Common myeloid progenitor, CD34-positive (primary cell): ENCODE measurements around the gene F7.

Source experiments
- CTCF ChIA-PET: fragments of 350-600 bp; sonication (Branson Sonifier 250); formaldehyde crosslinking; loops from one replicate; lab custom pipeline; 2021; ENCODE audit warnings: antibody characterized with exemption; lab: Charles Lee
- POLR2A ChIA-PET: fragments of 350-600 bp; sonication (Branson Sonifier 250); formaldehyde crosslinking; loops from one replicate; lab custom pipeline; 2021; ENCODE audit warnings: antibody characterized with exemption; lab: Charles Lee
- DNase-seq, 3 donors: peaks; one replicate each; pipeline versions ENCODE4 v3.0.0 to v3.0.0-alpha.2; 2013
- H3K27ac ChIP-seq, 2 experiments: 1 replicate in 1 of 2; 2 replicates in 1 of 2; pipeline ENCODE4 v1.7.0; 2013; ENCODE audit warnings: inconsistent platforms in 2 of 2, low read length in 2 of 2, mild to moderate bottlenecking in 2 of 2, low read depth in 1 of 2, moderate library complexity in 1 of 2; ENCODE audit not compliant: severe bottlenecking in 2 of 2, insufficient read depth in 1 of 2, poor library complexity in 1 of 2
- H3K27me3 ChIP-seq, 5 experiments: replicated peaks in 2 of 5; 1 replicate in 3 of 5; 2 replicates in 2 of 5; pipeline versions ENCODE4 v1.6.1 to v1.7.0; 2013; ENCODE audit warnings: low read length in 4 of 5, mild to moderate bottlenecking in 2 of 5, moderate library complexity in 2 of 5, inconsistent platforms in 1 of 5; ENCODE audit not compliant: insufficient read depth in 5 of 5, control insufficient read depth in 4 of 5
- H3K36me3 ChIP-seq, 4 experiments: 1 replicate in 2 of 4; 2 replicates in 2 of 4; pipeline versions ENCODE4 v1.6.1 to v1.7.0; 2013; ENCODE audit warnings: low read length in 3 of 4, control low read depth in 1 of 4, mild to moderate bottlenecking in 1 of 4; ENCODE audit not compliant: control insufficient read depth in 4 of 4, insufficient read depth in 4 of 4
- H3K4me1 ChIP-seq, 4 experiments: 1 replicate in 3 of 4; 2 replicates in 1 of 4; pipeline versions ENCODE4 v1.6.1 to v1.7.1; 2013; ENCODE audit warnings: low read length in 3 of 4, mild to moderate bottlenecking in 3 of 4, control low read depth in 1 of 4, inconsistent platforms in 1 of 4, moderate library complexity in 1 of 4; ENCODE audit not compliant: control insufficient read depth in 4 of 4, insufficient read depth in 4 of 4; ENCODE audit errors: control extremely low read depth in 1 of 4
- H3K4me3 ChIP-seq, 7 experiments: 1 replicate in 4 of 7; 2 replicates in 3 of 7; pipeline versions ENCODE4 v1.5.1 to v1.7.0; 2013; ENCODE audit warnings: mild to moderate bottlenecking in 7 of 7, low read length in 6 of 7, moderate library complexity in 6 of 7, inconsistent platforms in 2 of 7, low read depth in 2 of 7, control low read depth in 1 of 7; ENCODE audit not compliant: insufficient read depth in 4 of 7, control insufficient read depth in 1 of 7; ENCODE audit errors: extremely low read depth in 1 of 7
- H3K9me3 ChIP-seq, 5 experiments: 1 replicate in 4 of 5; 2 replicates in 1 of 5; pipeline versions ENCODE4 v1.6.1 to v1.7.1; 2013; ENCODE audit warnings: low read length in 4 of 5, mild to moderate bottlenecking in 2 of 5, inconsistent platforms in 1 of 5, low read depth in 1 of 5, moderate library complexity in 1 of 5; ENCODE audit not compliant: control insufficient read depth in 4 of 5, insufficient read depth in 2 of 5; ENCODE audit errors: control extremely low read depth in 1 of 5
- WGBS: methylation state at CpG from one replicate; pipeline ENCODE4 v1.1.5; 2013; ENCODE audit not compliant: insufficient coverage; 5-methylcytosine and 5-hydroxymethylcytosine counted together

The F7 gene

GRCh38 chr13:113091891-113092775 lies 13.5 kb upstream of the F7 start:
- 96% methylated on average over 29 of the region's 33 CpGs for WGBS
- ChIA-PET CTCF (no interaction called here), POLR2A (no interaction called here)
- no peak overlapping the region for H3K27ac ChIP-seq
- no peak overlapping the region for H3K4me3 ChIP-seq
- no peaks in the 10 kb centered on the region for H3K9me3 ChIP-seq
- H3K27me3 ChIP-seq, result no peaks in the 10 kb centered on the region
- no peaks in the 10 kb centered on the region for H3K36me3 ChIP-seq
- H3K4me1 ChIP-seq, result no peaks in the 10 kb centered on the region
- DNase-seq, result no peak

GRCh38 chr13:113092776-113093579 lies 12.6 kb upstream of the F7 start:
- 98% methylated on average over 23 of the region's 25 CpGs for WGBS
- Histone ChIP-seq H3K9me3 (no peaks in the 10 kb centered on the region), H3K36me3 (no peaks in the 10 kb centered on the region), H3K4me3 (no peak overlapping the region), H3K4me1 (no peaks in the 10 kb centered on the region), H3K27me3 (no peaks in the 10 kb centered on the region), H3K27ac (no peak overlapping the region)
- ChIA-PET CTCF (no interaction called here), POLR2A (no interaction called here)
- no peak for DNase-seq

GRCh38 chr13:113093580-113094409 lies 11.8 kb upstream of the F7 start:
- Histone ChIP-seq H3K9me3 (no peaks in the 10 kb centered on the region), H3K27me3 (no peaks in the 10 kb centered on the region), H3K27ac (no peak overlapping the region), H3K4me1 (no peaks in the 10 kb centered on the region), H3K36me3 (no peaks in the 10 kb centered on the region), H3K4me3 (no peak overlapping the region)
- POLR2A ChIA-PET, result no interaction called here
- CTCF ChIA-PET, result no interaction called here
- 92% methylated on average over 24 of the region's 29 CpGs for WGBS
- DNase-seq, result no peak

GRCh38 chr13:113094410-113094800 lies 11.2 kb upstream of the F7 start:
- H3K4me1 ChIP-seq, result no peaks in the 10 kb centered on the region

GRCh38 chr13:113095146-113096051 lies 10.2 kb upstream of the F7 start:
- no peaks in the 10 kb centered on the region for H3K4me1 ChIP-seq
- ChIA-PET POLR2A (no interaction called here), CTCF (no interaction called here)

More at GRCh38 chr13:113094410-113094800, 11.2 kb upstream of the F7 start:
- DNase-seq, result no peak
- ChIA-PET POLR2A (no interaction called here), CTCF (no interaction called here)
- Histone ChIP-seq H3K4me3 (no peak overlapping the region), H3K36me3 (no peaks in the 10 kb centered on the region), H3K9me3 (no peaks in the 10 kb centered on the region), H3K27ac (no peak overlapping the region), H3K27me3 (no peaks in the 10 kb centered on the region)
- 91% methylated on average over 14 of the region's 14 CpGs for WGBS

GRCh38 chr13:113096052-113096744 lies 9.4 kb upstream of the F7 start:
- CTCF ChIA-PET, result no interaction called here
- POLR2A ChIA-PET, result no interaction called here
- Histone ChIP-seq H3K9me3 (no peaks in the 10 kb centered on the region), H3K4me3 (no peak overlapping the region), H3K36me3 (no peaks in the 10 kb centered on the region), H3K4me1 (no peaks in the 10 kb centered on the region), H3K27ac (no peak overlapping the region), H3K27me3 (no peaks in the 10 kb centered on the region)
- WGBS, result 98% methylated on average over 57 of the region's 61 CpGs
- DNase-seq, result no peak

More at GRCh38 chr13:113095146-113096051, 10.2 kb upstream of the F7 start:
- H3K27ac ChIP-seq, result no peak overlapping the region
- H3K36me3 ChIP-seq, result no peaks in the 10 kb centered on the region
- H3K9me3 ChIP-seq, result no peaks in the 10 kb centered on the region
- DNase-seq, result no peak
- H3K4me3 ChIP-seq, result no peak overlapping the region
- H3K27me3 ChIP-seq, result no peaks in the 10 kb centered on the region
- 88% methylated on average over 16 of the region's 25 CpGs for WGBS
